ENCODE data around the gene COG5.

The COG5 gene

GRCh38 chr7:107469929-107470328 is 93.8 kb downstream of the COG5 start, which contains the start of gene GPR22:
TSS of gene GPR22 (plus strand) at chr7:107470057. CDS start at chr7:107474061, 4,004 bp downstream.
- H3K27me3 ChIP-seq (replicated peaks; ENCODE audit: control insufficient read depth, insufficient read depth, low read length): no peaks in the 10 kb centered on the region
- no peak within 1 kb of the TSS for H3K4me3 ChIP-seq (replicated peaks; ENCODE audit: low read depth, low read length)
- no peaks in the 10 kb centered on the region for H3K36me3 ChIP-seq (ENCODE audit: control insufficient read depth, insufficient read depth, low read length)
- no peak for DNase-seq (ENCODE audit: extremely low read depth, insufficient read length)
- TF ChIP-seq, protein P1, sequence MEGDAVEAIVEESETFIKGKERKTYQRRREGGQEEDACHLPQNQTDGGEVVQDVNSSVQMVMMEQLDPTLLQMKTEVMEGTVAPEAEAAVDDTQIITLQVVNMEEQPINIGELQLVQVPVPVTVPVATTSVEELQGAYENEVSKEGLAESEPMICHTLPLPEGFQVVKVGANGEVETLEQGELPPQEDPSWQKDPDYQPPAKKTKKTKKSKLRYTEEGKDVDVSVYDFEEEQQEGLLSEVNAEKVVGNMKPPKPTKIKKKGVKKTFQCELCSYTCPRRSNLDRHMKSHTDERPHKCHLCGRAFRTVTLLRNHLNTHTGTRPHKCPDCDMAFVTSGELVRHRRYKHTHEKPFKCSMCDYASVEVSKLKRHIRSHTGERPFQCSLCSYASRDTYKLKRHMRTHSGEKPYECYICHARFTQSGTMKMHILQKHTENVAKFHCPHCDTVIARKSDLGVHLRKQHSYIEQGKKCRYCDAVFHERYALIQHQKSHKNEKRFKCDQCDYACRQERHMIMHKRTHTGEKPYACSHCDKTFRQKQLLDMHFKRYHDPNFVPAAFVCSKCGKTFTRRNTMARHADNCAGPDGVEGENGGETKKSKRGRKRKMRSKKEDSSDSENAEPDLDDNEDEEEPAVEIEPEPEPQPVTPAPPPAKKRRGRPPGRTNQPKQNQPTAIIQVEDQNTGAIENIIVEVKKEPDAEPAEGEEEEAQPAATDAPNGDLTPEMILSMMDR (IDR thresholded peaks at IDR 0.05; ENCODE audit: insufficient read depth, low read length, poor library complexity, severe bottlenecking): no peak

GRCh38 chr7:107468824-107469223 is 94.9 kb downstream of the COG5 start:
- no peak overlapping the region for H3K4me3 ChIP-seq (replicated peaks; ENCODE audit: low read depth, low read length)
- no peaks in the 10 kb centered on the region for H3K27me3 ChIP-seq (replicated peaks; ENCODE audit: control insufficient read depth, insufficient read depth, low read length)
- TF ChIP-seq, protein P1 (IDR thresholded peaks at IDR 0.05; ENCODE audit: insufficient read depth, low read length, poor library complexity, severe bottlenecking): no peak
- no peaks in the 10 kb centered on the region for H3K36me3 ChIP-seq (ENCODE audit: control insufficient read depth, insufficient read depth, low read length)
- no peak for DNase-seq (ENCODE audit: extremely low read depth, insufficient read length)

DNA sequence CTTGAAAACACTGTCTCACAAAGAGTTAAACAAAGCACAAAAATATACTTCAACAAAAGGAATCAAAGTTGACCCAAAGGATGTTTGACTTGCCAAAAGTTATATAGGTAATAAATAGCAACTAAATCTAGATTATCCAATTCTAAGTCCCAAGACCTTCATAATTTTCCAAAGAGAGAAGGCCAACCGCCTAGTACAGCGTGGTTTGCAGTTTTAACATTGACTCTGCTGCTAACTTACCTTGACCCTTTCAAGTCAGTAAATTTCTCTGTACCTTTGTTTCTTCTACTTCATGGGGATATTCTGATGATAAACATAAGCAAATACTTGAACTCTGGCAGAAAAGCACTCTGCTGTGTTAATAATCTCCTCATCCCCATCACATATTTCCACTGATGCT is 95.7 kb downstream of the COG5 start:
- Histone ChIP-seq H3K4me3 (replicated peaks; ENCODE audit: low read depth, low read length) (no peak overlapping the region), H3K27me3 (replicated peaks; ENCODE audit: control insufficient read depth, insufficient read depth, low read length) (no peaks in the 10 kb centered on the region), H3K36me3 (ENCODE audit: control insufficient read depth, insufficient read depth, low read length) (no peaks in the 10 kb centered on the region)
- TF ChIP-seq, protein P1 (IDR thresholded peaks at IDR 0.05; ENCODE audit: insufficient read depth, low read length, poor library complexity, severe bottlenecking): no peak
- no peak for DNase-seq (ENCODE audit: extremely low read depth, insufficient read length)

GRCh38 chr7:107464666-107465226 is 99.0 kb downstream of the COG5 start:
- TF ChIP-seq, protein P1 (IDR thresholded peaks at IDR 0.05; ENCODE audit: insufficient read depth, low read length, poor library complexity, severe bottlenecking): no peak
- no peak overlapping the region for H3K4me3 ChIP-seq (replicated peaks; ENCODE audit: low read depth, low read length)
- DNase-seq (ENCODE audit: extremely low read depth, insufficient read length): no peak
- no peaks in the 10 kb centered on the region for H3K27me3 ChIP-seq (replicated peaks; ENCODE audit: control insufficient read depth, insufficient read depth, low read length)
- no peaks in the 10 kb centered on the region for H3K36me3 ChIP-seq (ENCODE audit: control insufficient read depth, insufficient read depth, low read length)

- Histone ChIP-seq H3K4me3 (replicated peaks; ENCODE audit: low read depth, low read length) (no peak overlapping the region), H3K36me3 (ENCODE audit: control insufficient read depth, insufficient read depth, low read length) (no peaks in the 10 kb centered on the region), H3K27me3 (replicated peaks; ENCODE audit: control insufficient read depth, insufficient read depth, low read length) (no peaks in the 10 kb centered on the region)
- DNase-seq (ENCODE audit: extremely low read depth, insufficient read length): no peak
- TF ChIP-seq, protein P1 (IDR thresholded peaks at IDR 0.05; ENCODE audit: insufficient read depth, low read length, poor library complexity, severe bottlenecking): peak; percentile 64
Observed at GRCh38 chr7:107463139-107464078, 100.3 kb downstream of the COG5 start.
